Frontal cortex (tissue), 4 donors: ENCODE measurements around the gene GLIS1. TPM values are rescaled to one million over a fixed set of nuclear protein-coding genes. Genes with fewer than 3 reads are reported as not detected.
"Not testable (repeated sequence)": the region's sequence is repeated elsewhere in the genome, so short reads cannot be mapped to it uniquely, and the experiment has no call there.

Experiments used
- DNase-seq, 2 donors: peaks; one replicate each; pipeline ENCODE4 v3.0.0; 2012; ENCODE audit warnings: low spot score in 2 of 2
- FAIRE-seq: peaks from 2 replicates; lab custom pipeline; 2012; peaks lifted over from hg19 to GRCh38; lab: Jason Lieb, UNC
- total RNA-seq: library from RNA; depleted of rRNA; stranded (reverse); fragments of >200 nt; gene quantifications from one replicate; pipeline ENCODE4 v1.2.3, GENCODE V29; 2014
- donor health status: control.
- donor health status: control.
- donor health status: control.

Gene GLIS1
- total RNA-seq, 1 donor from 2014 or later = not detected

GRCh38 chr1:53559391-53559815 is 179.6 kb downstream of the GLIS1 start:
- FAIRE-seq (no peak), DNase-seq (no peak)

- no peak for FAIRE-seq
- no peak for DNase-seq
Observed at GRCh38 chr1:53558739-53559315, 180.1 kb downstream of the GLIS1 start.

GRCh38 chr1:53557830-53558738 is 180.9 kb downstream of the GLIS1 start:
- no peak for DNase-seq
- no peak for FAIRE-seq

GRCh38 chr1:53557369-53557768 is 181.6 kb downstream of the GLIS1 start:
- no peak for DNase-seq
- no peak for FAIRE-seq

GRCh38 chr1:53556657-53557227 is 182.2 kb downstream of the GLIS1 start:
- DNase-seq (no peak), FAIRE-seq (no peak)

GRCh38 chr1:53555620-53556326 is 183.2 kb downstream of the GLIS1 start:
- FAIRE-seq, DNase-seq: not testable (repeated sequence)

GRCh38 chr1:53554592-53555305 is 184.2 kb downstream of the GLIS1 start:
- FAIRE-seq (no peak), DNase-seq (no peak)

GRCh38 chr1:53553734-53554509 is 185.0 kb downstream of the GLIS1 start:
- no peak for DNase-seq

GRCh38 chr1:53552981-53553733 is 185.8 kb downstream of the GLIS1 start:
- DNase-seq = no peak
- FAIRE-seq = no peak

More at GRCh38 chr1:53553734-53554509, 185.0 kb downstream of the GLIS1 start:
- no peak for FAIRE-seq

GRCh38 chr1:53552146-53552861 is 186.7 kb downstream of the GLIS1 start:
- DNase-seq = no peak
- no peak for FAIRE-seq

- FAIRE-seq (no peak), DNase-seq (no peak)
Observed at GRCh38 chr1:53551428-53551995, 187.5 kb downstream of the GLIS1 start.

GRCh38 chr1:53550201-53550741 is 188.7 kb downstream of the GLIS1 start:
- no peak for FAIRE-seq
- DNase-seq = no peak

- FAIRE-seq (no peak), DNase-seq (no peak)
Observed at GRCh38 chr1:53549781-53550180, 189.2 kb downstream of the GLIS1 start.

GRCh38 chr1:53549287-53549686 is 189.7 kb downstream of the GLIS1 start:
- DNase-seq = no peak
- no peak for FAIRE-seq

GRCh38 chr1:53548031-53548491 is 190.9 kb downstream of the GLIS1 start:
- FAIRE-seq (no peak), DNase-seq (no peak)

GRCh38 chr1:53547231-53547790 is 191.7 kb downstream of the GLIS1 start:
- DNase-seq (no peak), FAIRE-seq (no peak)
